ENCODE data around the gene PCDH15. TPM values are rescaled to one million over a fixed set of nuclear protein-coding genes. Genes with fewer than 3 reads are reported as not detected.

Gene PCDH15
- polyA plus RNA-seq, 1 experiment, result not detected

- no peak for TF ChIP-seq CTCF (IDR thresholded peaks at IDR 0.05; ENCODE audit: low read depth, low read length)
- no peak overlapping the region for H3K4me3 ChIP-seq (ENCODE audit: low read depth, low read length)
- ChIA-PET CTCF (no interaction called here), POLR2A (no interaction called here)
- DNase-seq (ENCODE audit: low read depth, low spot score), result no peak
- no peaks in the 10 kb centered on the region for H3K27me3 ChIP-seq (ENCODE audit: control insufficient read depth, insufficient read depth, low read length)
- H3K27ac ChIP-seq (ENCODE audit: low read depth, low read length), result no peak overlapping the region
- peaks cover 16% of the 10 kb centered on the region for H3K9me3 ChIP-seq (ENCODE audit: control insufficient read depth, insufficient read depth, low read length)
Measured at GRCh38 chr10:54063514-54063913, 737.5 kb downstream of the PCDH15 start.

- Histone ChIP-seq H3K27me3 (ENCODE audit: control insufficient read depth, insufficient read depth, low read length) (no peaks in the 10 kb centered on the region), H3K27ac (ENCODE audit: low read depth, low read length) (no peak overlapping the region), H3K9me3 (ENCODE audit: control insufficient read depth, insufficient read depth, low read length) (peaks cover 19% of the 10 kb centered on the region), H3K4me3 (ENCODE audit: low read depth, low read length) (no peak overlapping the region)
- CTCF ChIA-PET, result no interaction called here
- POLR2A ChIA-PET, result no interaction called here
- TF ChIP-seq CTCF (IDR thresholded peaks at IDR 0.05; ENCODE audit: low read depth, low read length), result no peak
- no peak for DNase-seq (ENCODE audit: low read depth, low spot score)
Measured at GRCh38 chr10:54060572-54060971, 740.5 kb downstream of the PCDH15 start.

GRCh38 chr10:54057357-54057756, 743.7 kb downstream of the PCDH15 start:
- Histone ChIP-seq H3K4me3 (ENCODE audit: low read depth, low read length) (no peak overlapping the region), H3K27me3 (ENCODE audit: control insufficient read depth, insufficient read depth, low read length) (no peaks in the 10 kb centered on the region), H3K9me3 (ENCODE audit: control insufficient read depth, insufficient read depth, low read length) (peaks cover 3% of the 10 kb centered on the region; the same call in 1 of the 2 replicates), H3K27ac (ENCODE audit: low read depth, low read length) (no peak overlapping the region)
- POLR2A ChIA-PET, result no interaction called here
- CTCF ChIA-PET, result no interaction called here
- DNase-seq (ENCODE audit: low read depth, low spot score), result no peak
- no peak for TF ChIP-seq CTCF (IDR thresholded peaks at IDR 0.05; ENCODE audit: low read depth, low read length)

GRCh38 chr10:54026340-54026739, 774.7 kb downstream of the PCDH15 start:
- H3K27me3 ChIP-seq (ENCODE audit: control insufficient read depth, insufficient read depth, low read length), result no peaks in the 10 kb centered on the region
- CTCF ChIA-PET, result no interaction called here
- no peak for TF ChIP-seq CTCF (IDR thresholded peaks at IDR 0.05; ENCODE audit: low read depth, low read length)

GRCh38 chr10:54011117-54011516, 789.9 kb downstream of the PCDH15 start:
- Histone ChIP-seq H3K9me3 (ENCODE audit: control insufficient read depth, insufficient read depth, low read length) (peaks cover 11% of the 10 kb centered on the region), H3K27ac (ENCODE audit: low read depth, low read length) (no peak overlapping the region), H3K4me3 (ENCODE audit: low read depth, low read length) (no peak overlapping the region), H3K27me3 (ENCODE audit: control insufficient read depth, insufficient read depth, low read length) (no peaks in the 10 kb centered on the region)
- CTCF ChIA-PET, result no interaction called here
- POLR2A ChIA-PET, result no interaction called here
- TF ChIP-seq CTCF (IDR thresholded peaks at IDR 0.05; ENCODE audit: low read depth, low read length), result no peak
- DNase-seq (ENCODE audit: low read depth, low spot score), result no peak

More at GRCh38 chr10:54026340-54026739, 774.7 kb downstream of the PCDH15 start:
- Histone ChIP-seq H3K4me3 (ENCODE audit: low read depth, low read length) (no peak overlapping the region), H3K27ac (ENCODE audit: low read depth, low read length) (no peak overlapping the region), H3K9me3 (ENCODE audit: control insufficient read depth, insufficient read depth, low read length) (peaks cover 3% of the 10 kb centered on the region; the same call in 1 of the 2 replicates)
- POLR2A ChIA-PET, result no interaction called here
- no peak for DNase-seq (ENCODE audit: low read depth, low spot score)

All from AG04450 (cell line).